Stimulated activated memory B cell treated with anti-CD40 and anti-IgM and Interleukin-4, amounts not matched to agents 10 μg/mL and 1 μg/mL and 100 μg/mL, for 72 hours (primary cell): ENCODE data around the gene BPIFB3.

ENCODE experiments used
- ATAC-seq: fragments of 150-1000 bp; cut with Tn5 transposase; 2 replicates; pipeline ENCODE4 v1.10.0; 2021
- H3K27ac Mint-ChIP-seq: one replicate; pipeline ENCODE4 v1.8.0; 2022; ENCODE audit warnings: mild to moderate bottlenecking, mixed read lengths
- H3K27me3 Mint-ChIP-seq: one replicate; pipeline ENCODE4 v1.8.0; 2022; ENCODE audit warnings: mixed read lengths
- H3K36me3 Mint-ChIP-seq: one replicate; pipeline ENCODE4 v1.8.0; 2022; ENCODE audit warnings: mixed read lengths
- H3K4me1 Mint-ChIP-seq: one replicate; pipeline ENCODE4 v1.8.0; 2022; ENCODE audit warnings: mixed read lengths
- H3K4me3 Mint-ChIP-seq: one replicate; pipeline ENCODE4 v1.8.0; 2022; ENCODE audit warnings: mild to moderate bottlenecking, moderate library complexity, mixed read lengths
- H3K9me3 Mint-ChIP-seq: one replicate; pipeline ENCODE4 v1.8.0; 2022; ENCODE audit warnings: mixed read lengths

The BPIFB3 gene

GRCh38 chr20:33062105-33062824 lies 8.6 kb downstream of the BPIFB3 start:
- Mint-ChIP-seq H3K4me3 (no peak overlapping the region), H3K27ac (no peak overlapping the region), H3K36me3 (no peaks in the 10 kb centered on the region), H3K9me3 (no peaks in the 10 kb centered on the region), H3K27me3 (no peaks in the 10 kb centered on the region), H3K4me1 (no peaks in the 10 kb centered on the region)
- no peak for ATAC-seq

GRCh38 chr20:33062825-33063149 lies 9.1 kb downstream of the BPIFB3 start:
- ATAC-seq, result no peak
- Mint-ChIP-seq H3K4me3 (no peak overlapping the region), H3K9me3 (no peaks in the 10 kb centered on the region), H3K27ac (no peak overlapping the region), H3K4me1 (no peaks in the 10 kb centered on the region), H3K27me3 (no peaks in the 10 kb centered on the region), H3K36me3 (no peaks in the 10 kb centered on the region)

- H3K36me3 Mint-ChIP-seq, result no peaks in the 10 kb centered on the region
- H3K27me3 Mint-ChIP-seq, result no peaks in the 10 kb centered on the region
- H3K4me3 Mint-ChIP-seq, result no peak overlapping the region
- H3K9me3 Mint-ChIP-seq, result no peaks in the 10 kb centered on the region
- no peaks in the 10 kb centered on the region for H3K4me1 Mint-ChIP-seq
- no peak overlapping the region for H3K27ac Mint-ChIP-seq
- ATAC-seq, result no peak
Measured at GRCh38 chr20:33063271-33063670, 9.6 kb downstream of the BPIFB3 start.

DNA sequence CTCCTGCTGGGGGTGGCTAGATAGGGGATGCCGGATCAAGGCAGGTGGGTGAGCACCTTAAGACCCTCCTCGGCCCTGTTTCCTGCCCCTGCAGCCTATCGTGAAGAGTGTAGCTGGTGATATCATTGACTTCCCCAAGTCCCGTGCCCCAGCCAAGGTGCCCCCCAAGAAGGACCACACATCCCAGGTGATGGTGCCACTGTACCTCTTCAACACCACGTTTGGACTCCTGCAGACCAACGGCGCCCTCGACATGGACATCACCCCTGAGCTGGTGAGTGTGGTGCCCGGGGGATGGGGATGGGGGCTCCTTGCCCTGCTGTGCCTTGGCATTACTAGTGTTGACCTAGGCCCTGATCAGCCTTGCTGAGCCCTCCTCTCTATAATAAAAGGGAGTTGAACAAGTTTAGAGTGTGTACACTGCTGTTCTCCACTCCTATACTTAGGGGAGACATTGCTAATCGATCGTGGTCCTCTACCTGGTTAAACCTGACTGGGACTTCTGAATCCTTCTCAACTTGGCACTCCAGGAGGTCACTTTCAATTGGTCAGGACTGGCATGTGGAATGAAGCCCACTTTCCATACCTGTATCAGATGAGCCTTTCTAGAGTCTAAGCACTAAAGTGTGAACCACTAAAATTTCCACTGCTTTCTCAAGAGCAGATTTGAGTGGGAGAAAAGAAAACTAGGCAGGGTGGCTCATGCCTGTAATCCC lies 11.0 kb downstream of the BPIFB3 start:
- no peaks in the 10 kb centered on the region for H3K36me3 Mint-ChIP-seq

GRCh38 chr20:33065785-33066184 lies 12.1 kb downstream of the BPIFB3 start:
- no peak for ATAC-seq
- Mint-ChIP-seq H3K9me3 (no peaks in the 10 kb centered on the region), H3K27me3 (no peaks in the 10 kb centered on the region), H3K4me1 (no peaks in the 10 kb centered on the region), H3K36me3 (no peaks in the 10 kb centered on the region), H3K4me3 (no peak overlapping the region), H3K27ac (no peak overlapping the region)

More for the DNA sequence above, 11.0 kb downstream of the BPIFB3 start:
- H3K27me3 Mint-ChIP-seq, result no peaks in the 10 kb centered on the region
- no peak overlapping the region for H3K4me3 Mint-ChIP-seq
- no peak overlapping the region for H3K27ac Mint-ChIP-seq
- ATAC-seq, result no peak
- no peaks in the 10 kb centered on the region for H3K9me3 Mint-ChIP-seq
- H3K4me1 Mint-ChIP-seq, result no peaks in the 10 kb centered on the region

GRCh38 chr20:33067806-33068205 lies 14.1 kb downstream of the BPIFB3 start:
- H3K27me3 Mint-ChIP-seq, result no peaks in the 10 kb centered on the region
- H3K27ac Mint-ChIP-seq, result no peak overlapping the region
- no peak for ATAC-seq
- H3K4me1 Mint-ChIP-seq, result no peaks in the 10 kb centered on the region
- H3K36me3 Mint-ChIP-seq, result no peaks in the 10 kb centered on the region
- H3K4me3 Mint-ChIP-seq, result no peak overlapping the region
- no peaks in the 10 kb centered on the region for H3K9me3 Mint-ChIP-seq

GRCh38 chr20:33068251-33068939 lies 14.7 kb downstream of the BPIFB3 start:
- H3K36me3 Mint-ChIP-seq, result no peaks in the 10 kb centered on the region
- H3K4me3 Mint-ChIP-seq, result no peak overlapping the region
- no peaks in the 10 kb centered on the region for H3K27me3 Mint-ChIP-seq
- H3K27ac Mint-ChIP-seq, result no peak overlapping the region
- no peak for ATAC-seq
- no peaks in the 10 kb centered on the region for H3K9me3 Mint-ChIP-seq
- H3K4me1 Mint-ChIP-seq, result no peaks in the 10 kb centered on the region

DNA sequence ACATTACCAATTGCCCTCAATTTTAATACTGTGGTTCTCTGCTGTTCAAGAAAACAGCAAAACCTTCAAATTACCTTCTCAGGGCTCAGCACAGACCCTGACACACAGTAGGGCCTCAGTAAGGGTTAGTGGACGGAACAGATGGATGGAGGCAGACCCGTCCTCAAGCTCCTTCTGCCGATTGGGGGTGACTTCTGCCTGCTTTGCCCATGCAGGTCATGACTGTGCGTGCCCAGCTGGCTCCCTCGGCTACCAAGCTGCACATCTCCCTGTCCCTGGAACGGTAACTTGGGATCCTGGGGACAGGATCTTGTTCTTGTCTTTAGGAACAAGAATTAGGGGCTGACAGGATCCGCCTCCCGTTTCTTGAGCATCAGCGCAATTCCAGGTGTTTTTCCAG lies 16.0 kb downstream of the BPIFB3 start:
- H3K27me3 Mint-ChIP-seq, result no peaks in the 10 kb centered on the region
- no peak overlapping the region for H3K4me3 Mint-ChIP-seq
- ATAC-seq, result no peak

DNA sequence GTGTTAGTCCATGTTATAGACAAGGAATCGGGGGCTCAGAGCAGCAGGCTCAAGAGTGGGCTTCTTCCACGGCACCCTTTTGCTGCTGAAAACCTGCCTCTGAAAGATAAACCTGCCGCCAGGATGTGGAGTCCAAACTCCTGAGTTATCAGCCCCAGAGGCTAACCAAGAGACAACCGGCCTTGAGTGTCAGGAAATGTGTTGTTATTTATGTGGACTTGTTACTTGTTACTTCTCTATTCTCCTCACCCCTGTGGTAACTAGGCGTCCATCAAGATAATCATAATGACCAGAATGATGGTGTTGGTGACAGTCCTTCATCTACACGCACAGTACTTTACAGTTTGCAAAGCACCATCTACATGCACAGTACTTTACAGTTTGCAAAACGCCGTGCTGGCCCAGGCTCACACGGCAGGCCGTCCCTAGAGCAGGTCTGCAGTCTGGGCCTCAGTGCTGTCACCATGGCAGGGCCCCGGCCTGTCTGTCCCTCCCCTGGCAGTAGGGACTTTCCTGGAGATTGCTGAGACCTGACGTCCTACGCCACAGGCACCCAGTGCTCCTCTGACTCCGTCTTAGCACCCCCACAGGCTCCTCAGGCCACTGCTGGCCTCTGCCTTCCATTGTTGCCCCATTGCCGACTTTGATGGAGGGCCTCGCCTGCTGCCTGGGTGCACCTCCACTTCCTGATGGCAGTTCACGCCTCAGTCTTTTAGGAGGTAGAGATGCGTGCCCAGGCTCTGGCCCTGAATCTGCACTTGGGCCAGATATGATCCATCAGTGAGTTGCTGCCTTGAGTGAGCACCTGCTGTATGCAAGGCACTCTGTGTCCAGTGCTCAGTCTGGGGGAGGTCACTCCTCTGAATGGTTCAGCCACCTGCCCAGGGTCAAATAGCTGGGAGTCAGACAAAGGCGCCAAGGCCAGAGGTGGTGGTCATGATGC lies 16.7 kb downstream of the BPIFB3 start:
- Mint-ChIP-seq H3K36me3 (no peaks in the 10 kb centered on the region), H3K27ac (no peak overlapping the region), H3K4me1 (no peaks in the 10 kb centered on the region), H3K9me3 (no peaks in the 10 kb centered on the region), H3K27me3 (no peaks in the 10 kb centered on the region), H3K4me3 (no peak overlapping the region)
- ATAC-seq, result no peak

More for the DNA sequence above, 16.0 kb downstream of the BPIFB3 start:
- H3K9me3 Mint-ChIP-seq, result no peaks in the 10 kb centered on the region
- H3K4me1 Mint-ChIP-seq, result no peaks in the 10 kb centered on the region
- no peaks in the 10 kb centered on the region for H3K36me3 Mint-ChIP-seq
- no peak overlapping the region for H3K27ac Mint-ChIP-seq

- H3K27ac Mint-ChIP-seq, result no peak overlapping the region
- no peaks in the 10 kb centered on the region for H3K4me1 Mint-ChIP-seq
- no peak for ATAC-seq
- no peaks in the 10 kb centered on the region for H3K9me3 Mint-ChIP-seq
- H3K4me3 Mint-ChIP-seq, result no peak overlapping the region
- no peaks in the 10 kb centered on the region for H3K36me3 Mint-ChIP-seq
- H3K27me3 Mint-ChIP-seq, result no peaks in the 10 kb centered on the region
Measured at GRCh38 chr20:33071198-33071597, 17.5 kb downstream of the BPIFB3 start.

GRCh38 chr20:33072362-33072761 lies 18.7 kb downstream of the BPIFB3 start:
- H3K4me3 Mint-ChIP-seq, result no peak overlapping the region
- no peak overlapping the region for H3K27ac Mint-ChIP-seq
- H3K36me3 Mint-ChIP-seq, result no peaks in the 10 kb centered on the region
- no peaks in the 10 kb centered on the region for H3K4me1 Mint-ChIP-seq
- no peak for ATAC-seq
- H3K27me3 Mint-ChIP-seq, result no peaks in the 10 kb centered on the region
- no peaks in the 10 kb centered on the region for H3K9me3 Mint-ChIP-seq

DNA sequence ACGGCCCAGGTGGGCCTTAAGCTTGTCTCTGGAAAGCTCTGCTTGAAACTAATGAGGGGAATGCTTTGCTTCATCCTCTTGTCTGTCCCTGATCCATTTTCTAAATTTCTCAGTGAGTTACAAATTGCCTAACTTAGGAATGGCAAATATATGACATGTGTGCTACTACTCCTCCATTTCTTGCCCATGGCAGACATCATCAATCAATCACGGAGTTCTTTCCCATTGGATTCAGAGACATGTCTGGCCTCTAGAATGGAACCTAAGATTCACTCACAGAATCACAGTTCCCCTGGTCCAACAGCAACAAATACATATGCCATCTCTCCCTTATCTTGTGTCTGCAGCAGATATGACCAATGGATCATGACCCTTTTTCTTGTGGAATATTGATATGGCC lies 19.1 kb downstream of the BPIFB3 start:
- Mint-ChIP-seq H3K36me3 (no peaks in the 10 kb centered on the region), H3K27ac (no peak overlapping the region), H3K4me3 (no peak overlapping the region), H3K27me3 (peaks cover 4% of the 10 kb centered on the region), H3K4me1 (no peaks in the 10 kb centered on the region), H3K9me3 (no peaks in the 10 kb centered on the region)
- ATAC-seq, result no peak

DNA sequence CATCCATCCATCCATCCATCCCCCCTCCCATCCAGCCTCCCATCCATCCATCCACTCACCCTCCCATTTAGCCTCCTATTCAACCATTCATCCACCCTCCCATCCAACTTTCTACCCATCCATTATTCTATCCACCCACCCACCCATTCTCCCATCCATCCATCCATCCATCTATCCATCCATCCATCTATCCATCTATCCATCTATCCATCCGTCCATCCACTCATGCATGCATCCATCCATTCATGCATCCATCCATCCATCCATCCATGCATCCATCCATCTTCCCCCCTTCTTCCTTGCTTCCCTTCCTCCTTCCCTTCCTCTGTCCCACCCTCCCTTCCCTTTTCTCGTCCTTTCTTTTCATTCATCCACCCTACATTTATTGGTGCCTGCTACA lies 21.0 kb downstream of the BPIFB3 start:
- Mint-ChIP-seq H3K27ac (no peak overlapping the region), H3K27me3 (peaks cover 13% of the 10 kb centered on the region), H3K9me3 (no peaks in the 10 kb centered on the region), H3K4me3 (no peak overlapping the region), H3K36me3 (no peaks in the 10 kb centered on the region), H3K4me1 (no peaks in the 10 kb centered on the region)
- no peak for ATAC-seq

- H3K4me1 Mint-ChIP-seq, result no peaks in the 10 kb centered on the region
- H3K27ac Mint-ChIP-seq, result no peak overlapping the region
- ATAC-seq, result no peak
- H3K4me3 Mint-ChIP-seq, result no peak overlapping the region
- no peaks in the 10 kb centered on the region for H3K9me3 Mint-ChIP-seq
- no peaks in the 10 kb centered on the region for H3K36me3 Mint-ChIP-seq
- H3K27me3 Mint-ChIP-seq, result peaks cover 13% of the 10 kb centered on the region
Measured at GRCh38 chr20:33075281-33075680, 21.6 kb downstream of the BPIFB3 start.
